ENCODE measurements around the gene HSPA12A.

The HSPA12A gene

GRCh38 chr10:116742367-116743265, at the start of gene HSPA12A:
TSS of gene HSPA12A (minus strand) at chr10:116742566. CDS start at chr10:116742469, 97 bp downstream.
- DNase-seq, result peak in 5 of 6 experiments; percentile 8 to 47 (median 22)

- DNase-seq, result no peak
Measured at GRCh38 chr10:116791241-116791640, 48.9 kb upstream of the HSPA12A start.

GRCh38 chr10:116787893-116788665, 45.7 kb upstream of the HSPA12A start:
- peak; percentile 52 to 83 (median 64) for DNase-seq

DNA sequence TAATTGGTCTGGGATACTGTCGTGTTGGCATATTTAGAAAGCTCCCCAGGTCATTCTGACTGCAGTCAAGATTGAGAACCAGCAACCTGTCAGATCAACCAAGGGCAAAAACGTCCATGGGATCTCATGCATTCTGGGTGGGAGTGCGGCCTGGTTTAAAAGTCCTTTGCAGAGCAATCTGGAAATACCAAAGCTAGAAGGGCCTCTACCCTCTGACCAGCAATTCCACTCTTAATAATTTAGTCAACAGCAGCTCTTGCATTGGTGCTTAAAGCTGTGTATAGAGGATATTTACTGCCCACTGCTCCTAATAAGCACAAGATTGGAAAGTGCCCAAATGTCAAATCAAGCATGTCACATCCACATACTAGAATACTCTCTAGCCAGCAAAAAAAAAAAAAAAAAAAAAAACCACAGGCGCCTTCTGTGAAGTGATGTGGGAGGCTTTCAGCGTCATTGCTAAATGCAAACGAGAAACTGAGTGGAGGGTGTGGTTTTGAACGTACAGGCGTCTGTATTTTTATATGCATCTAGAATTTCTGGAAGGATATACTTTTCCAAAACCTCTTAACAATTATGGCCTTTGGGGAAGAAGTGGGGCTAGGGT, 44.8 kb upstream of the HSPA12A start:
- DNase-seq, result peak in 3 of 6 experiments; percentile 18 to 28 (median 19)

DNA sequence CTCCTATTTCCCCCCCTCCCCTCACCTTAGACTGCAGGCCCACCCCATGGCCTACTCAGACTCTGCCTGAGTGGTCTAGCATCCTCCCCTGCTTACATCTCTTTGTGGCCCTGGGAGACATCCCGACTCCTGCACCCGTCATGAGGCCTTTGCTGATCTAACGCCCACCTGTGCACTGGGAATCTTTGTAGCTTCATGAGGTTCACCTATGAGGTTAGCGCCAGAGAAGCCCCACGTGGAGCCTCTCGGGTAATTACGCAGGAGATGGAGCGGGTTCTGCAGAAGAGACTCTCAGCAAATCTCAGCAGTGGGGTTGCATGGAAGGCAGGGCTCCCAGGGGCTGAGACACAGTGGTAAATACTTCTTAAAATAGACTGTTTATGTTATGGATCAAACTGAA, 43.5 kb upstream of the HSPA12A start:
- DNase-seq, result no peak

DNA sequence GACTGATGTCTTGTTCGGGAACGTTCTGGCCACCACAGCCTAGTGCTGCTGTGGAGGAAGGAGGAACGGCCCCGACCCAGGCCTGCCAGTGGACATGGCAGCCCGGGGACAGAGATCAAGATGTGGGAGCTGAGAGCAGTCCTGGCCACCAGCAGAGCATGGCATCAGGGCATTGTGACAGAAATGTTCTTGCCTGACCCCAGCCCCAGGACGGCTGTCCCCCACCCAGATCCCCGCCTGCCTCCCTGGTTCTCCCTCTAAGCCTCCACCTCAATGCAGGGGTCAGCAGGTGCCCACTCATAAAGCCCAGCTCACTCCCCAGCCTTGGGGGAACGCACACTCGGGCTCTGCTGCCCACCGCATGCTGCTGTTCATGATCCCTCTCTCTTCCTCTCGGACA, 42.9 kb upstream of the HSPA12A start:
- no peak for DNase-seq

DNA sequence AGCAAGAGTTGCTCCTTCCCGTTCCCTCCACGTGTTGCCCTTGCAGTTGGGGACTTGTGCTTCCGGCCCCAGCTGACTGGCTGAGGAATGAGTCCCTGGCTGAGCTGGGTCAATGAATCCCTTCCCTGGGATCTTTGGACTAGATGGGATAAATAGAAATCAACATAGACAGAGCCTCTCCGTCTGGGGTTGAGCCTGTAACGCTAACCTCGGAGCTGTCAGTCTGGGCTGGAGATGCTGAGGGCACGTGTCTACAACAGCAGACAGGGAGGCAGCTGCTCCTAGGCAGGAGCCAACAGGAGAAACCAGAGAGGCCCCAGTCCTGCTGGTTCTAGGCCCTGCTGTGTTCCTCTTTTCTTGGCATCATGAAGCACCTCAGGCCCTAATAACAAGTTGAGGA, 42.3 kb upstream of the HSPA12A start:
- no peak for DNase-seq

DNA sequence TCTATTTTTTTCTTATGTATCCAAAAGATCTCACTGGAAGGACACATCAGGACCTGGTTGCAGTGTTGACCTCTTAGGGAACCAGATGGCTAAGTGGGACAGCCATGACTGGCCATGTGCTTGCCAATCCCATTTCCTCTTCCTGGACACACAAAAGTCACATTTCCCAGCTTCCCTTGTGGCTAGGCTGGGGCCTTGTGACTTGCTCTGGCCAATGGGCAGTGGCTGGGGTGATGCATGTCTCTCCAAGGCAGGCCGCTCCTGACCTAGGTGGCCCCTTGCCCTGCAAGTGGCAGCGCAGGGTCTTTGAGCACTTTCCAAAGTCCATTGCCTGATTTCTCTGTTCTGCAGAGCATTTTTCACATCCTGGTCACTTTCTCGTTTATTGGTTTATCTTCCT, 41.7 kb upstream of the HSPA12A start:
- no peak for DNase-seq

DNA sequence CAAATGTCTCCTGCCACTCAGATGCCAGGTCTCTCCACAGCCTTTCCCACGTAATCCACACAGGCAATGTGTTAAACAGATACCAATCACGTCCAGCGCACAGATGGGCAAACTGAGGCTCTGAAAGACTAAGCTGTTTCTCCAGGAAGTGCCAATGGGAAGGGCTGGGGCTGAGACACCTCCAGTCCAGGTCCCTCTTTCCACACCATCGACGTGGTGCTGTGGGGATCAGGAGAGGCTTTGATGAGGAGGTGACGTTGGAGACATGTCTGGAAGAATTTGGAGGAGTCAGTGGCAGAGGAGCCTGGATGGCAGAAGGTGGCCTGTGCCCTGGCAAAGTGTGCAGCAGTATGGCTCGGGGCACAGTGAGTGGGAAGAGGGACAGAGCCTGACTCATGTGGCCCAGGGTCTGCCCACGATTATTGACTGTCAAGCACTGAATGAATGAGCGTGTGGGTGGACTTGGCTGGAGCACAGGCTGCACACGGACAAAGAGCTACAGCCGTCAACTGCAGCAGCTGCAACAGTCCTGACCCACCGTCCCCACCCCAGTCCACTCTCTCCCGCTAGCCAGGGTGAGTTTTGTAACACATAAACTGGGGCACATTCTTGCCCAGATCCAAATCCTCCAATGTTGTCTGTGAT, 40.8 kb upstream of the HSPA12A start:
- no peak for DNase-seq

GRCh38 chr10:116781370-116781884, 39.1 kb upstream of the HSPA12A start:
- no peak for DNase-seq

DNA sequence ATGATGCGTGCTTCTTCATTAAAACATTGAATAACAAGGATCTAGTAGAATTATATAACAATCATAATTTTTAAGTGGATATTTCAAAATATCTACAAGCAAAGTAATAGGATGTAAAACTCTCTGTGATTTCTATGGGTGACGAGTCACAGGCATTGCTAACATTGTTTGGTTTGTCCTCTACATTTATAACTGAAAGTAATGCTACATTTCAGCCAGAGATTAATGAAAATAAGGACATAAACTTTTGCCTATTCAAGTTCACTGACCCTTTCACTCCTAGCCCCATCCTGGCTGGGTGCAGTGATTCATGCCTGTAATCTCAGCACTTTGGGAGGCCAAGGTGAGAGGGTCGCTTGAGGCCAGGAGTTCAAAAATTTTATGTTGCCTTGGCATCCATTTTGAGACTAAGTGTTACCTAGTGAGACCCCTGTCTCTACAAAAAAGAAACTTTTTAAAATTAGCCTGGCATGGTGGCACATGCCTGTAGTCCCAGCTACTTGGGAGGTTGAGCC, 38.4 kb upstream of the HSPA12A start:
- no peak for DNase-seq

DNA sequence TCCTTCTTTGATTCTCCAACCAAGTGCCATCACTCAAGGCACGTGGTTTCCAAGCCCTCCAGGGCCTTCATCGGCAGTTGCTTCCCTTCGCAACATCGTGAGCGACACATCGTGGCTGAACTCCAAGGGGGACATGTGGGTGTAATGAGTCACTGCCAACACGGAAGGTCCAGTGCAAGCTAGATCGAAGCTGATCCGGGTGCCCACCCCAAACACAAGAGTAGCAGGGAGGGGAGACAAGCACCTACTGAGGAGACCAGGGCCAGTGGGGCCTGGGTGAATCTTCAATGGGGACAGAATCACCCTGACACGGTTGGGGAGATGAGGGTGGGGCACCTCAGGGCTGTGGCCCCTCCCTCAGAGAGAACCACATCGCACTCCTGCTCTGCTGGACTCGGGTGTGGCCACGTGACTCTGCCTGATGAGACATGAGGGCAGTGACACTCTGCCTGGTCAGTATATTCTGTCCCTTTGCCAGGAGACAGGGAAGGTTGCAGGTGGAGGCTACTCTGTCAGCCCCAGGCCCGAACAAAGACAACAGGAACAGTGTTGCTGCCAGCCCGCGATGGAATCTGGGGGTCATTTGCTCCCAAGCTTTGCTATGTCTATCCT, 36.8 kb upstream of the HSPA12A start:
- no peak for DNase-seq

DNA sequence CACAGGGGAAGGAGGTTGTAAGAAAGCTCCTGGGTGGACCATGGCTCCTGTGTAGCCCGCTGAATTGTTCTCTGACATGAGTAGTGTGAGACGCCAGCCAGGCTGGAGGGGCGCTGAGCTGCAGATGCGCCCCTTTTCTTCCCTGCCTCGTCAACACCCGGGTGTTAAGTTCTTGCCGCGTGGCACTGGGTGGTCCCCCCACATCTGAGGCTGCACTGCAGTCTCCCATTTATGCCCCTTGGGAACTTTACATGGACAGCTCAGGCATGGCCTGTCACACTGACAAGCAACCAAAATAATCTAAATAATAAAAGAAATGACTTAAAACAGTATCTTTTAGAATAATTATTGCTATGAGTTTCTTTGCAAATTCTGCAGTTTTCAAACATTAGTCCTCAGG, 34.6 kb upstream of the HSPA12A start:
- DNase-seq, result no peak

DNA sequence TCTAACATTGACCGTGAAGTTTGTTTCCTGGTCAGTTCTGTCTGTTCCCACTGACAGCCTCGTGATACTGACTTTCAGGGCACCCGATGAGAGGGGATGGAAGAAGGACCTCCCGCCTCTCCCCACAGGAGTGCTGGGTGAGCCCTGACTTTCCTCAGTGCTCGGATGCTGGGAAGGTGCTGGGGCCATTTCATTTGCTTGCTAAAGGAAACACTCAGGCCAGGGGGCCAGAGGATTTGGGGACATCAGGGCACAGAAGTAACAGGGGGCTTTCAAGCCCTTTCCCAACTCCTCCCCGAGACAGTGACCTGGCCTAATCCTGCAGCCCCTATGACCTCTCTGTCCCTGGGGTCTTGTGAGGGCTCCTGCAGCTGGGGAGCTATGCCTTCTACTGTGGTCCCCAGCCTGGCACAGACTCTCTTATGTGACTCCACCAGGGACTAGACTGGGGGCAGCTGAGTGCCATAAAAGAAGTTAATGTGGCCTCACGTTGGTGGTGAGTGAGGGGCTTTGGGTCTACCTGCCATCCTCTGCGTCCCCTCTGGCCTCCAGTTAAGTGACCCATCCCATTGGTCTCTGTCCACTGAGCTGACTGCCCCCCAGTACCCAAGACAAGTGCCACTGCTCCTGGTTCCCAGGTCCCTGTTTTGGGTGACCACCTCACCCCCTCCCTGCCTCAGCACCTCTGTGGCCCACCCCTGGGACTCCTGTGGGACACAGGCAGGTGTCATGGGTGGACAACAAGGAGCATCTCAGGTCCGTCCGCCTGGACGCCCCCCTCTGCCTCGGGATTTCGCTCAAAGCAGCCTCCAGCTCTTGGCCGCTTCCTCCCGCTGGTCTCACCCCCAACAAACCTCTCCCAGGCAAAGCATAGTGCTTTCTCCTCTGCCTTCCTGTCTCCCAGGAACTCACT, 33.4 kb upstream of the HSPA12A start:
- no peak for DNase-seq

DNA sequence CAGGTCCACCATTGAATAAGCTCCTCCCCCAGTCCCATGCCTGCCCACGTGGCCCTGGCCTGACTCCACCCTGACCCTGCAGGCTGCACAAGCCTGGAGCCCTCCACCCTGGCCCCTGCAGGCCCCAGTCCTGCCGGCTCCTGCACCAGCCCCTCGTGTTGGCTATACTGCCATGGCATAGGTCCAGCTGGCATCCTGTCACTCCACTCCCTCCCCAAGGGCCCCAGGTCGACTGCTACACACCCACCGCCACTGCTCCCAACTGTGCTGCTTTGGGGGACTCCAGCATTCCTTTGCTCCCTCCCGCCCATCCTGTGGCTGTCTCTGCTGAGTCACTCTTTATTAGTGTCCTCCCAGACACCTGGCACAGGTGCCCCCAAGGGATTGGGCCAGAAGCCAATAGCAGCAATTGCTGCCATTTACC, 32.4 kb upstream of the HSPA12A start:
- DNase-seq, result no peak

GRCh38 chr10:116772909-116773705, 30.7 kb upstream of the HSPA12A start:
- no peak for DNase-seq

- no peak for DNase-seq
Measured at GRCh38 chr10:116771959-116772585, 29.7 kb upstream of the HSPA12A start.

DNA sequence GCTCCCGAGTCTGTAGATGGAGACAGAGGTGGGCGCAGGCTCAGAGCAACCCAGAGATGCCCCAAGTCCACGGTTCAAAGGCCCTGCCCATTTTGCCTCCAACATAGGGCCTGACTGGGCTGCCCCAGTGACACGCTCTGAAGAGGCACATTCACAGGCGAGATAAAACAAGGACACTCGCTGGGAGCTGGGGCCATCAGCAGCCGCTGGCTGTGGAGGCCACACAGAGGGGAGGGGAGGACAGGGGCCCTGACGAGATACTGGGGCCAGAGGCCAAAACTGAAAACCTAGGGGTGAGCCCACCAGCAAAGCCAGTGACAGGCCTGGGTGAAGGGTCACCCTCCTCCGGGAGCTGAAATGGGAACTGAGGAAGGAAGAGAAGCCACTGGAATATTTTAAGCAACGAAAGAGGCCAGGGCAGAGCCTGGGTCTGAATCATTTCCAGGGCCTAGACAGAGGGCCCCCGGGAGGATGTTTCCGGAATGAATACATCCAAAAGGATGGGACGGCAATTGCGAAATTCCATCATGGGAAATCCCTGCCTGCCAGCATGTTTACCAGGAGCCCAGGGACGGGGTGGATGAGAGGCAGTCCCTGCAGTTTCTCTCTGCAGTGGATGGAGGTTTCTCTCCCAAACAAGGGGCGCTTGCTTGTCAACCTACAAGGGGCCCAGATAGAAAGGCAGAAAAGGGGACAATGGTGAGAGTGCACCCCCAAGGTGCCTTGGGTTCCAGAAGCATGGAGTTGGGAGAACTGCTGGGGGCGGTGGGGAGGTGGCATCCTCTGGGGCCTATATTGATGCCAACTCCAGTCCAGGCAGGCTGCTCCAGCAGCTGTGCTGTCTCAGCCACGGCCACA, 29.0 kb upstream of the HSPA12A start:
- no peak for DNase-seq

- no peak for DNase-seq
Measured at GRCh38 chr10:116770281-116770680, 27.9 kb upstream of the HSPA12A start.
